ENCODE results near the gene SGO2. TPM values are rescaled to one million over a fixed set of nuclear protein-coding genes. Genes with fewer than 3 reads are reported as not detected.
"Not testable (repeated sequence)": the region's sequence is repeated elsewhere in the genome, so short reads cannot be mapped to it uniquely, and the experiment has no call there.

SGO2 gene
- polyA plus RNA-seq, 4 donors = 13.4 to 17.2 (median 14.2) TPM

- no peak for DNase-seq (ENCODE audit: low read depth in 4 of 4, low spot score in 3 of 4)
Measured at GRCh38 chr2:200617156-200618053, 91.4 kb downstream of the SGO2 start.

- DNase-seq (ENCODE audit: low read depth in 4 of 4, low spot score in 3 of 4) = no peak
Measured at GRCh38 chr2:200618054-200618419, 92.0 kb downstream of the SGO2 start.

GRCh38 chr2:200618590-200619021 lies 92.6 kb downstream of the SGO2 start:
- DNase-seq (ENCODE audit: low read depth in 4 of 4, low spot score in 3 of 4) = peak in 2 of 4 donors; percentile 18 to 26

DNA sequence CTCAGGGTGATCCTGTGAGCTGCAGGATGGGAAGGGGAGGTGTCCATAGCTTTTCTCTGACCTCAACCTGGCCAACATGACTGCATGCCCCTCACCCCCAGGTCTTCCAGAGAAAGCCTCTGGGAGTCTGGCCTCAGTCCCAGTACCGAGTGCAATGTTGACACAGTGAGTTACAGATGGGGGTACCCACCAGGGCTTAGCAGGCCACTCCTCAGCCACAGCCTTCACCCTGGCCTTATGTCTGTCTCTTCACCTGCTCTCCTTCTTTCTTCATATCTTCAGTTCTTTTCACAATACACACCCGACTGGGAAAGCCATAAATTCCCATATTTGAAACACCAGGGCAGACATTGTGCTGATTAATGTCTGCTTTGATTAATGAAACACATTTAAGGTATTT lies 93.3 kb downstream of the SGO2 start:
- no peak for DNase-seq (ENCODE audit: low read depth in 4 of 4, low spot score in 3 of 4)

DNA sequence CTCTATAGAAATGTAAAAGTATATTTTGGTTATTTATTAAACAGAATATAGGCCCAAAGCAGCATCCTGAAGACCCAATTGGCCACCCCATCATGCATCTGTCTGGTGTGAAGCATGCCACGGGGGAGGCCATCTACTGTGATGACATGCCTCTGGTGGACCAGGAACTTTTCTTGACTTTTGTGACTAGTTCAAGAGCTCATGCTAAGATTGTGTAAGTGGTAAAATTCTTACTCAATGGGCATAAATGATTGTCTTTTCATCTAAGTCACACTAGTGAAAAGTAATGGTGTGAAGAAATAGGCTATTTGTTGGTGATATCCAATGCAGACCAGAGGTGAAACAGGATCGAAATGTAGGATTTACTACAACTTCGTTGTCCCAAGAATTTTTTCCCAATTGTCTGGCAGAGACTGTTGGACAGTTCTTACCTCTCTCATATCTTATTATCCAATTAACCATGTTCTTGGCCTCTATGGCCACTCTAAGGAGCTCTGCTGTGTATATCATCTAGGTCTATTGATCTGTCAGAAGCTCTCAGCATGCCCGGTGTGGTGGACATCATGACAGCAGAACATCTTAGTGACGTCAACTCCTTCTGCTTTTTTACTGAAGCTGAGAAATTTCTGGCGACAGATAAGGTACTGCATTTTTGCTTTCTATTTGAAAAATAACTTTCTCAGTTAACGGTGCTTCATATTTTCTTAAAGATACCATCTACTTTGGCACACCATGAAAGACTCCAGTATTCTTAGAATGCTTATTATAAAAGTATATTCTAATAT lies 94.8 kb downstream of the SGO2 start:
- no peak for DNase-seq (ENCODE audit: low read depth in 4 of 4, low spot score in 3 of 4)

GRCh38 chr2:200622106-200622505 lies 96.1 kb downstream of the SGO2 start:
- DNase-seq (ENCODE audit: low read depth in 4 of 4, low spot score in 3 of 4) = no peak

GRCh38 chr2:200624026-200624425 lies 98.0 kb downstream of the SGO2 start:
- no peak for DNase-seq (ENCODE audit: low read depth in 4 of 4, low spot score in 3 of 4)

GRCh38 chr2:200624658-200625057 lies 98.7 kb downstream of the SGO2 start:
- DNase-seq (ENCODE audit: low read depth in 4 of 4, low spot score in 3 of 4) = no peak

GRCh38 chr2:200625282-200625681 lies 99.3 kb downstream of the SGO2 start:
- no peak for DNase-seq (ENCODE audit: low read depth in 4 of 4, low spot score in 3 of 4)

GRCh38 chr2:200625958-200626363 lies 100.0 kb downstream of the SGO2 start:
- DNase-seq (ENCODE audit: low read depth in 4 of 4, low spot score in 3 of 4) = no peak

DNA sequence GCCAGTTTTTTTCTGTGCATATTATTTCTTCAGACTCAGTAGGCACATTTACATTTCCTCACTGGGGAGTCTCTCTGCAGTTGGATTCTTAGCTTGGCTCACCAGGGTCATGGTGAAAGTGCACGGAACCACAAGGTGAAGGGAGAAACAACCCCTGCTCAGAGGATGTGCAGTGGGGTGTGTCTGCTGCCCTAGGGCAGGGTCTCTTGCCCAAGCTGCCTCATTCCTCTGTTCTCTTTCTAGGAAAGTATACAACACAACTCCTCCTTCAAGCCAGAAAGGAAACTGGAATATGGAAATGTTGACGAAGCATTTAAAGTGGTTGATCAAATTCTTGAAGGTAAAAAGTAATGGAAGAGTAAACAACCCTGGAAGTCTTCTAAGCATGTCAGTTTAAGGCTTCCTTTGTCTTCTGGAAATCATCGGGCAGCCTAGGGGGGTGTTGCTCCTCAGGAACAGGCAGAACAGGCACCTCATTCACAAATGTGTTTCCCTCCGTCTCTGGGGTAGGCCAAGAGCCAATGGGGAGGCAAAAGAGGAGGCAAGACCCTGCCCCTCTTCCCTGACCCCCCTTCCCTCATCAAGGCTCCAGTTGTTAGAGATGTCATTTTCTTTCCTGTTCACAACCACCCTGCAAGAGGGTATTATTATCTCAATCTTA lies 101.2 kb downstream of the SGO2 start:
- no peak for DNase-seq (ENCODE audit: low read depth in 4 of 4, low spot score in 3 of 4)

DNA sequence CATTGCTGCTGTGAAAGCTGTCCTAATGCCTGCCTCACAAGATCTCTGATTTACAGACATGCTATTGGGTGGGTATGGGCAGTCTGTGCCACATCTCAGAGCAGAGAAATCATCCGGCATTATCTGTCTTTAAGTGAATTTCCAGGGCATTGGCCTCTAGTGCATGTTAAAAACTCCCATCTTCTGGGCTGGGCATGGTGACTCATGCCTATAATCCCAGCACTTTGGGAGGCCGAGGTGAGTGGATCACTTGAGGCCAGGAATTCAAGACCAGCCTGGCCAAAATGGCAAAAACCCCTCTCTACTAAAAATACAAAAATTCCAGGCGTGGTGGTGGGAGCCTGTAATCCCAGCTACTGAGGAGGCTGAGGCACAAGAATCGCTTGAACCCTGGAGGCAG lies 102.5 kb downstream of the SGO2 start:
- not testable (repeated sequence) for DNase-seq (ENCODE audit: low read depth in 4 of 4, low spot score in 3 of 4)

DNA sequence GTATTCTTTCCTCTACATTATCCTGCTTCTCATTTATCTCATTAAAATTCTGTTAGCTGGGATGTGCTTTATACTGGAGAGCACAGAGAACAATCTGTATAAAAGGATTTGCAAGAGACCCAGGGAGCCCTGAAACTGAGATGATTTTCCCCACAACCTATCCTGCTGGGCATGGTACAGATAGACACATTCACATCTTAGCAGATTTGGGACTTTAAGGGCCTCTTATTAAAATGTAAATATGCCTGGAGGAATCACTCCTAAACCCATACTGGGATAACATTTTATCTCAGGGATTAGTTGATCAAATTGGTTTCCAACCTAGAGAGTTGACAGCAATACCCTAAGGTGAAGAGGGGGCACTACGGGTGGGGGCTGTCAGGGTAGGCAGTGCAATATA lies 105.3 kb downstream of the SGO2 start:
- DNase-seq (ENCODE audit: low read depth in 4 of 4, low spot score in 3 of 4) = no peak

Other genes starting within 250 kb of the SGO2 start
- 100 to 1,000 TPM; 126 to 187 (median 150) TPM for gene SPATS2L, start 219.5 kb upstream of the SGO2 start, polyA plus RNA-seq (ENCODE audit: insufficient read length in 4 of 4)
- 10 to 100 TPM; 15.0 to 17.4 (median 16.7) TPM for gene KCTD18, start 16.1 kb upstream of the SGO2 start, polyA plus RNA-seq (ENCODE audit: insufficient read length in 4 of 4)
- gene AOX1, start 59.8 kb downstream of the SGO2 start, polyA plus RNA-seq (ENCODE audit: insufficient read length in 4 of 4) = 10 to 100 TPM in 1 of 4 donors, 1 to 10 TPM in 3; 2.1 to 17.1 (median 3.5) TPM

Data from left renal pelvis (tissue), 4 donors.